ENCODE measurements around the gene SCYL1.

Gene SCYL1

DNA sequence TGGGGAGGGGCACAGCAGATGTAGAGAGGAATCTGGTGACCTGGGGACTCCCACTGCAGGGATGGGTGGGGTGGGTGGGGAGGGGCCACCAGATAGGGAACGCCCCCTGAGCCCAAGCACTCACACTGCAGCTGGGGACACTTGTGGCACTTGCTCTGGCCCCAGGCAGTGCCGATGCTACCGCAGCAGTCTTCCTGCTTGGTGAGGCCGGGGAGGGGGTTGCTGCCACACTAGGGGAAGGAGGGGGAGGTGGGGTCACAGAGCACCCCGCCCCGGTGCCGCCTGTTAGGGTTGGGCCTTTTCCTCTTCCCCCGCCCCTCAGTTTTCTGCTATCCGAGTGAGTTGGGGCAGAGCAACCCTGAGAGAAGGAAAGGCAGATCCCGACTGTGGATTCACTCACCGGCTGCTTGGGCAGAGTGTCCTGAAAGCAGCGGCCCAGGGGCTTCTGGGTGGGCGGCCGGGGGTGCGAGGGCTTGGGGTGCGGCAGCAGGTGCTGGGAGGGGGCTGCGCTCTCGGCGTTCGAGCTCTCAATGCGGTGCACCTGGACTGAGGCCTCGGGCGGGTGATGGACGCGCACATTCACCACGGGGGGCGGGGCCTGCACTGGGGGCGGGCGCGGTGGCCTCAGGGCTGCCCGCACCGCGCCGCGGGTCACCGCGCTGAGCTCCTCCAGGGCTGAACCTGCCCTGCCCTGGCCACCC, 28.6 kb downstream of the SCYL1 start:
- Histone ChIP-seq H2BK5ac (ENCODE audit: low read length) (no peak overlapping the region), H3K79me1 (ENCODE audit: low read length) (no peaks in the 10 kb centered on the region), H3K4ac (ENCODE audit: low read depth, low read length) (peak overlapping the region; percentile 39), H3K56ac (ENCODE audit: low read length) (peak overlapping the region; percentile 83), H2BK15ac (replicated peaks; ENCODE audit: low read depth) (no peak overlapping the region), H3K27ac (ENCODE audit: low read depth, low read length) (no peak overlapping the region), H3K4me1 (ENCODE audit: control insufficient read depth, low read depth, low read length) (no peaks in the 10 kb centered on the region), H2BK120ac (ENCODE audit: low read depth, low read length) (no peak overlapping the region), H3K18ac (ENCODE audit: low read length) (peak overlapping the region; percentile 12), H2AK5ac (ENCODE audit: low read length) (no peak overlapping the region), H4K5ac (ENCODE audit: low read length) (no peak overlapping the region), H3K79me2 (ENCODE audit: control insufficient read depth, insufficient read depth, low read length) (no peaks in the 10 kb centered on the region), H3K36me3 (ENCODE audit: control insufficient read depth, insufficient read depth, low read length) (no peaks in the 10 kb centered on the region), H3K4me2 (ENCODE audit: low read length) (peak overlapping the region; percentile 31), H3K27me3 (ENCODE audit: insufficient read depth, low read length, poor library complexity) (no peaks in the 10 kb centered on the region), H3K4me3 (ENCODE audit: low read length) (no peak overlapping the region), H3K9ac (ENCODE audit: low read length) (peak overlapping the region; percentile 53), H4K8ac (ENCODE audit: low read depth, low read length) (no peak overlapping the region), H3K23ac (ENCODE audit: low read length) (no peak overlapping the region)
- no CpG with 5 or more reads among the region's 37 CpGs for WGBS (ENCODE audit: extremely low coverage, insufficient coverage, low lambda C conversion rate)
- peak; percentile 75 for DNase-seq

DNA sequence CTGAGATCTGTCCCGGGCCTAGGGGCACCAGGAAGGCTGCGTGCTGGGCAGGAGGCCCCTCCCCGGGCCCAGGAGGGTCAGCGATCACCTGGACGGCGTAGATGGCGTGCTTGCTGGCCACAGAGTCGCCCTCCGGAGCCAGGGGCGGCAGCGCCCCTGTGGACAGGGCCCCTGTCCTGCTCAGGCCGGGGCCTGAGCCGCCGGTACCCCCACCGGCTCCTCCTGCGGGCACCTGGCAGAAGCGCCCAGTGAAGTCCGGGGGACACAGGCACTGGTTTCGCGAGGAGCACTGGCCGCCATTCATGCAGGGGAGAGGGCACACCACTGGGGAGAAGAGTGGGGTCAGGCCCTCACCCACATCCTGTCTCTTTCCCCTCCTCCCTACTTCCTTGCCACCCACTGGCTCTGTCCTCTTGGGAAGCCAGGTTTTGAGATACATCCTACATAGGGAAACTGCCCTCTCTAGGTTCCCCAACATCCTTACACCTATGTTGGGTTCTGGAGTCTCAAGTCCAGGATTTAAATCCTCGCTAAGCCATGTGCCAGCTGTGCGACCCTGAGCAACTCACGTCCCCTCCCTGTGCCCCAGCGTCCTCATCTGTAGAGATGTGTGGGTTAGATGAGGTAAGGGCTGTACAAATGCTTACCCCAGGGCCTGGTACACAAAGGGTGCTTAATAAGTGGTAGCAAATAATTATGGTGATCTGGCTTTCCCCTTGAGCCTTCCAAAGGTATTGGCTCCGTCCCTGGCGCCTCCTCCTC, 29.4 kb downstream of the SCYL1 start:
- peak overlapping the region; percentile 31 for H3K4me2 ChIP-seq (ENCODE audit: low read length)
- H3K56ac ChIP-seq (ENCODE audit: low read length) = peak overlapping the region; percentile 83
- H3K27me3 ChIP-seq (ENCODE audit: insufficient read depth, low read length, poor library complexity) = no peaks in the 10 kb centered on the region
- H4K5ac ChIP-seq (ENCODE audit: low read length) = no peak overlapping the region
- no peaks in the 10 kb centered on the region for H3K79me1 ChIP-seq (ENCODE audit: low read length)
- H3K4me3 ChIP-seq (ENCODE audit: low read length) = no peak overlapping the region
- H3K36me3 ChIP-seq (ENCODE audit: control insufficient read depth, insufficient read depth, low read length) = no peaks in the 10 kb centered on the region
- no peak overlapping the region for H2BK120ac ChIP-seq (ENCODE audit: low read depth, low read length)
- H3K27ac ChIP-seq (ENCODE audit: low read depth, low read length) = no peak overlapping the region
- peak overlapping the region; percentile 53 for H3K9ac ChIP-seq (ENCODE audit: low read length)
- H4K8ac ChIP-seq (ENCODE audit: low read depth, low read length) = no peak overlapping the region
- no peak overlapping the region for H3K4ac ChIP-seq (ENCODE audit: low read depth, low read length)
- no peak for DNase-seq
- no CpG with 5 or more reads among the region's 27 CpGs for WGBS (ENCODE audit: extremely low coverage, insufficient coverage, low lambda C conversion rate)
- H3K4me1 ChIP-seq (ENCODE audit: control insufficient read depth, low read depth, low read length) = peaks cover 3% of the 10 kb centered on the region
- H2AK5ac ChIP-seq (ENCODE audit: low read length) = no peak overlapping the region
- no peaks in the 10 kb centered on the region for H3K79me2 ChIP-seq (ENCODE audit: control insufficient read depth, insufficient read depth, low read length)
- H2BK5ac ChIP-seq (ENCODE audit: low read length) = no peak overlapping the region
- H2BK15ac ChIP-seq (replicated peaks; ENCODE audit: low read depth) = no peak overlapping the region
- H3K18ac ChIP-seq (ENCODE audit: low read length) = peak overlapping the region; percentile 12
- H3K23ac ChIP-seq (ENCODE audit: low read length) = no peak overlapping the region

DNA sequence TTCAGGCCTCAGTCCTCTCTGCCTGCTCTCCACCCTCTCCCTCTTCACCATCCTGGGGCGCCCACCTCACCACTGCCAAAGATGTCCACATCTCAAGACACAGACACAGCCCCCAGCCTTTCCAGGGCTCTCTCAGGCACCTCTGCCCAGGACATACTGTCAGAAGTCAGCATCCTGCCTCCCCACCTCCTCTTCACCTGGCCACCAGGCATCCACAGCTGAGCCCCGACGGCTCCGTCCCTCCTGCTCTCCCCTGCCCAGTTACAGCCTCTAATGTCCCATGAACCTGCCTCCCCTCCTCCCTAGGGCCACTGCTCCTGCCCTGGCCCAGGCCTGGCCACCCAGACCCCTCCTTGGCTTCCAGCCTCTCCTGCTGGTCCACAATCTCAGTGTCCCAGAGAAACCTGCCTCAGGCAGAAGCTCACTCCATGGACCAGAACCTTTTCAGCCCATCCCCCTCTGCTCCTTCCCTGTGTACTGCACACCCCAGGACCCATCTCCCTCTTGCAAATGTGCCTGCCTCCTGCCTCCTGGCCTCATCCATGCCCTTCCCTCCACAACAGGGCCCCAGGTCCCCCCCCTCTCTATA, 30.1 kb downstream of the SCYL1 start:
- Histone ChIP-seq H2BK15ac (replicated peaks; ENCODE audit: low read depth) (no peak overlapping the region), H3K4me3 (ENCODE audit: low read length) (no peak overlapping the region), H3K79me1 (ENCODE audit: low read length) (no peaks in the 10 kb centered on the region), H4K5ac (ENCODE audit: low read length) (no peak overlapping the region), H3K79me2 (ENCODE audit: control insufficient read depth, insufficient read depth, low read length) (no peaks in the 10 kb centered on the region), H3K56ac (ENCODE audit: low read length) (peak overlapping the region; percentile 19), H2BK5ac (ENCODE audit: low read length) (no peak overlapping the region), H3K27ac (ENCODE audit: low read depth, low read length) (no peak overlapping the region), H2BK120ac (ENCODE audit: low read depth, low read length) (no peak overlapping the region), H3K36me3 (ENCODE audit: control insufficient read depth, insufficient read depth, low read length) (no peaks in the 10 kb centered on the region), H3K18ac (ENCODE audit: low read length) (no peak overlapping the region), H3K4me2 (ENCODE audit: low read length) (no peak overlapping the region), H3K27me3 (ENCODE audit: insufficient read depth, low read length, poor library complexity) (no peaks in the 10 kb centered on the region), H3K4me1 (ENCODE audit: control insufficient read depth, low read depth, low read length) (peaks cover 3% of the 10 kb centered on the region), H3K4ac (ENCODE audit: low read depth, low read length) (no peak overlapping the region), H4K8ac (ENCODE audit: low read depth, low read length) (no peak overlapping the region), H2AK5ac (ENCODE audit: low read length) (no peak overlapping the region), H3K23ac (ENCODE audit: low read length) (no peak overlapping the region), H3K9ac (ENCODE audit: low read length) (no peak overlapping the region)
- no CpG with 5 or more reads among the region's 4 CpGs for WGBS (ENCODE audit: extremely low coverage, insufficient coverage, low lambda C conversion rate)
- no peak for DNase-seq

DNA sequence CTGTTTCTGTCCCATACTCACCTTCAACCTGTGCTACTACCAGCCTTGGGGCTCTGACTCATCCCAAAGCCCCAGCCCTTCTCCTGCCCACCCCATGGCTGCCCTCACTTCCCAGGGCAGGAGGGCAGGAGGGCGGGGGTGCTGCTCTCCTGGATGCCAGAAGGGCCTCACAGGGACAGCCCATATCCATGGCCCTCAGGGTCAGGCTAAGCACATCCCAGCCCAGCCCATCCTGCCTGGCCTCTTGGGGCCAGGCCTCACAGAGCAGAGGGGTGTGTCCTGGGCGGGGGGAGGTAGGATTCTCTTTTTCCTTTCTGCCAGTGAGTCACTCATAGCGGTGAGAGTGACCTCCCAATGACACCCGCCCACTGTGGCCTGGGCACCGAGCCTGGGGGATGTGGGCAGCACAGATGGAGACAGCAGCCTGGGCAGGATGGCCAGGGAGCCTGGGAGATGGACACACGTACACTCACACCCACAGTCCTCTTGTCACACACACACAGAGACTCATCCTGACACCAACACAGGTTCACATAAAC, 30.9 kb downstream of the SCYL1 start:
- no CpG with 5 or more reads among the region's 6 CpGs for WGBS (ENCODE audit: extremely low coverage, insufficient coverage, low lambda C conversion rate)
- Histone ChIP-seq H3K27ac (ENCODE audit: low read depth, low read length) (no peak overlapping the region), H3K4me1 (ENCODE audit: control insufficient read depth, low read depth, low read length) (peaks cover 6% of the 10 kb centered on the region)

DNA sequence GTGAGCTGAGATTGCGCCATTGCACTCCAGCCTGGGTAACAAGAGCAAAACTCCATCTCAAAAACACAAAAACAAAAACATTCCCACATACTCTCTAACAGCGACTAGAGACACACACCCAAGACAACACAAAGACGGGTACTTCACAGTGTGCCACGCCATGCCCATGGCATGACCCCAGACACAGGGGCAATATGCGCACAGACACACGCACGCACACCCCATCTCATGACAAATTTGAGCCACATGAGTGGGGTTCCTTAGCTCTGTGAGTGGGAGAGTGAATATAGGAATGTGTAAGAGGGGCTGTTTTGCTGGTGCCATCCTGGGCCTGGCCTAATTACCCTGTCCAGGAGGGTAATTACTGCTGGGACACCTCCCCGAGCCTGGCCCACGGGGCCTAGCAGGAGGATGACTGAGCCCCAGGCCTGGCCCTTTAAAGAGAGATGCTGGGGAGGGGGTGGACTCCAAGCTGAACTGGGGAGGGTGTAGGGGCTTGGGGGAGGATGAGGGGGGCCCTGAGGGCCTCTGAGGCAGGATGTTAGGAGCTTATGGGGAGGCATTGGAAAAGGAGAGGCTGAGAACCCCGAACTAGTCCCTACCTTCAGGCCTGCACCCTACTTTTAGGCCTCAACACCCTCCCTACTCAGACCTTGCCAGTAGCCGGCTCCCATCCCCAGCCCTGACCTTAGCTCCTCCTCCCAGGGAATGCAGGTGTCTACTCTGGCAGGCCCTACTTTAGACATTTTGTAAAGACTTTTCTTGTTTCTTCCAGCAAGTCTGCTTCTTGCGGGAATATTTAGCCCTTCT, 31.8 kb downstream of the SCYL1 start:
- Histone ChIP-seq H3K9ac (ENCODE audit: low read length) (no peak overlapping the region), H2BK120ac (ENCODE audit: low read depth, low read length) (no peak overlapping the region), H2BK15ac (replicated peaks; ENCODE audit: low read depth) (no peak overlapping the region), H3K27me3 (ENCODE audit: insufficient read depth, low read length, poor library complexity) (no peaks in the 10 kb centered on the region), H3K4me3 (ENCODE audit: low read length) (no peak overlapping the region), H2BK5ac (ENCODE audit: low read length) (no peak overlapping the region), H4K5ac (ENCODE audit: low read length) (no peak overlapping the region), H3K23ac (ENCODE audit: low read length) (no peak overlapping the region), H3K79me2 (ENCODE audit: control insufficient read depth, insufficient read depth, low read length) (no peaks in the 10 kb centered on the region), H4K8ac (ENCODE audit: low read depth, low read length) (no peak overlapping the region), H3K36me3 (ENCODE audit: control insufficient read depth, insufficient read depth, low read length) (no peaks in the 10 kb centered on the region), H2AK5ac (ENCODE audit: low read length) (no peak overlapping the region), H3K18ac (ENCODE audit: low read length) (no peak overlapping the region), H3K79me1 (ENCODE audit: low read length) (no peaks in the 10 kb centered on the region), H3K4me1 (ENCODE audit: control insufficient read depth, low read depth, low read length) (peaks cover 9% of the 10 kb centered on the region), H3K4me2 (ENCODE audit: low read length) (no peak overlapping the region), H3K56ac (ENCODE audit: low read length) (no peak overlapping the region), H3K27ac (ENCODE audit: low read depth, low read length) (no peak overlapping the region), H3K4ac (ENCODE audit: low read depth, low read length) (no peak overlapping the region)
- WGBS (ENCODE audit: extremely low coverage, insufficient coverage, low lambda C conversion rate) = no CpG with 5 or more reads among the region's 12 CpGs
- DNase-seq = no peak

More for the DNA sequence above, 30.9 kb downstream of the SCYL1 start:
- H3K36me3 ChIP-seq (ENCODE audit: control insufficient read depth, insufficient read depth, low read length) = no peaks in the 10 kb centered on the region
- no peak overlapping the region for H2BK120ac ChIP-seq (ENCODE audit: low read depth, low read length)
- no peak overlapping the region for H4K8ac ChIP-seq (ENCODE audit: low read depth, low read length)
- H3K4ac ChIP-seq (ENCODE audit: low read depth, low read length) = no peak overlapping the region
- no peaks in the 10 kb centered on the region for H3K79me2 ChIP-seq (ENCODE audit: control insufficient read depth, insufficient read depth, low read length)
- H2BK15ac ChIP-seq (replicated peaks; ENCODE audit: low read depth) = no peak overlapping the region
- no peak overlapping the region for H2BK5ac ChIP-seq (ENCODE audit: low read length)
- H3K56ac ChIP-seq (ENCODE audit: low read length) = no peak overlapping the region
- H3K79me1 ChIP-seq (ENCODE audit: low read length) = no peaks in the 10 kb centered on the region
- no peak overlapping the region for H3K9ac ChIP-seq (ENCODE audit: low read length)
- H3K4me2 ChIP-seq (ENCODE audit: low read length) = no peak overlapping the region
- no peak overlapping the region for H3K4me3 ChIP-seq (ENCODE audit: low read length)
- H4K5ac ChIP-seq (ENCODE audit: low read length) = no peak overlapping the region
- H3K27me3 ChIP-seq (ENCODE audit: insufficient read depth, low read length, poor library complexity) = no peaks in the 10 kb centered on the region
- no peak overlapping the region for H3K23ac ChIP-seq (ENCODE audit: low read length)
- H3K18ac ChIP-seq (ENCODE audit: low read length) = no peak overlapping the region
- H2AK5ac ChIP-seq (ENCODE audit: low read length) = no peak overlapping the region
- DNase-seq = peak; percentile 48

Data from mesendoderm (in vitro differentiated cells).